ENCODE data around the gene MED7. TPM values are rescaled to one million over a fixed set of nuclear protein-coding genes. Genes with fewer than 3 reads are reported as not detected.

The MED7 gene
- total RNA-seq, 1 experiment from 2014 or later = 24.1 TPM

- no peak for TF ChIP-seq CTCF (IDR thresholded peaks at IDR 0.05; ENCODE audit: unreplicated experiment)
- no peak for DNase-seq
- no TSS peak for BruUV-seq (replicated peaks)
- Mint-ChIP-seq H3K4me3 (ENCODE audit: low read depth, unreplicated experiment) (no peak overlapping the region), H3K4me1 (ENCODE audit: low read depth, unreplicated experiment) (peaks cover 2% of the 10 kb centered on the region), H3K27ac (ENCODE audit: unreplicated experiment) (no peak overlapping the region), H3K9me3 (ENCODE audit: low read depth, unreplicated experiment) (peaks cover 8% of the 10 kb centered on the region), H3K36me3 (ENCODE audit: insufficient read depth, unreplicated experiment) (no peaks in the 10 kb centered on the region), H3K27me3 (ENCODE audit: unreplicated experiment) (no peaks in the 10 kb centered on the region)
- CTCF ChIA-PET = no interaction called here
- intact Hi-C loops (cut with micrococcal nuclease; ENCODE audit: unreplicated experiment) = no loop called here
These were observed 22.6 kb downstream of the MED7 start for GRCh38 chr5:157120102-157120501.

GRCh38 chr5:157116483-157116954 is 26.1 kb downstream of the MED7 start:
- Mint-ChIP-seq H3K9me3 (ENCODE audit: low read depth, unreplicated experiment) (no peaks in the 10 kb centered on the region), H3K27ac (ENCODE audit: unreplicated experiment) (no peak overlapping the region), H3K36me3 (ENCODE audit: insufficient read depth, unreplicated experiment) (no peaks in the 10 kb centered on the region), H3K4me3 (ENCODE audit: low read depth, unreplicated experiment) (no peak overlapping the region), H3K4me1 (ENCODE audit: low read depth, unreplicated experiment) (peaks cover 17% of the 10 kb centered on the region), H3K27me3 (ENCODE audit: unreplicated experiment) (no peaks in the 10 kb centered on the region)
- BruUV-seq (replicated peaks) = no TSS peak
- no peak for DNase-seq
- intact Hi-C loops (cut with micrococcal nuclease; ENCODE audit: unreplicated experiment) = no loop called here
- CTCF ChIA-PET = interaction anchor here (0.7 to 1.0 kb wide), 2 partner anchors 12 to 761 kb away, joined by 3 to 5 read pairs; no protein-coding TSS in a partner anchor
- TF ChIP-seq CTCF (IDR thresholded peaks at IDR 0.05; ENCODE audit: unreplicated experiment) = no peak

- no peak overlapping the region for H3K4me3 Mint-ChIP-seq (ENCODE audit: low read depth, unreplicated experiment)
- no peaks in the 10 kb centered on the region for H3K9me3 Mint-ChIP-seq (ENCODE audit: low read depth, unreplicated experiment)
- peaks cover 17% of the 10 kb centered on the region for H3K4me1 Mint-ChIP-seq (ENCODE audit: low read depth, unreplicated experiment)
- no peaks in the 10 kb centered on the region for H3K27me3 Mint-ChIP-seq (ENCODE audit: unreplicated experiment)
- no peak for DNase-seq
- CTCF ChIA-PET = interaction anchor here (0.6 kb wide), 1 partner anchor 211 kb away, joined by 3 read pairs; no protein-coding TSS in a partner anchor
- H3K27ac Mint-ChIP-seq (ENCODE audit: unreplicated experiment) = no peak overlapping the region
- no TSS peak for BruUV-seq (replicated peaks)
- no peak for TF ChIP-seq CTCF (IDR thresholded peaks at IDR 0.05; ENCODE audit: unreplicated experiment)
- intact Hi-C loops (cut with micrococcal nuclease; ENCODE audit: unreplicated experiment) = no loop called here
- H3K36me3 Mint-ChIP-seq (ENCODE audit: insufficient read depth, unreplicated experiment) = no peaks in the 10 kb centered on the region
These were observed 27.2 kb downstream of the MED7 start for GRCh38 chr5:157115502-157115901.

GRCh38 chr5:157115012-157115411 is 27.7 kb downstream of the MED7 start:
- H3K27me3 Mint-ChIP-seq (ENCODE audit: unreplicated experiment) = no peaks in the 10 kb centered on the region
- H3K36me3 Mint-ChIP-seq (ENCODE audit: insufficient read depth, unreplicated experiment) = no peaks in the 10 kb centered on the region
- CTCF ChIA-PET = interaction anchor here (0.7 kb wide), 1 partner anchor 248 kb away, joined by 3 read pairs; no protein-coding TSS in a partner anchor
- no peak overlapping the region for H3K27ac Mint-ChIP-seq (ENCODE audit: unreplicated experiment)
- intact Hi-C loops (cut with micrococcal nuclease; ENCODE audit: unreplicated experiment) = no loop called here
- H3K4me3 Mint-ChIP-seq (ENCODE audit: low read depth, unreplicated experiment) = no peak overlapping the region
- no peak for TF ChIP-seq CTCF (IDR thresholded peaks at IDR 0.05; ENCODE audit: unreplicated experiment)
- H3K9me3 Mint-ChIP-seq (ENCODE audit: low read depth, unreplicated experiment) = no peaks in the 10 kb centered on the region
- BruUV-seq (replicated peaks) = no TSS peak
- DNase-seq = no peak
- peaks cover 17% of the 10 kb centered on the region for H3K4me1 Mint-ChIP-seq (ENCODE audit: low read depth, unreplicated experiment)
